Hematopoietic multipotent progenitor cell treated with erythropoietin and hydrocortisone succinate and interleukin-3 and kit ligand, for 4 days (in vitro differentiated cells): ENCODE data around the gene STARD3NL.

Source experiments
- DNase-seq: peaks from one replicate; pipeline ENCODE4 v3.0.0-alpha.2; 2015

Gene STARD3NL

DNA sequence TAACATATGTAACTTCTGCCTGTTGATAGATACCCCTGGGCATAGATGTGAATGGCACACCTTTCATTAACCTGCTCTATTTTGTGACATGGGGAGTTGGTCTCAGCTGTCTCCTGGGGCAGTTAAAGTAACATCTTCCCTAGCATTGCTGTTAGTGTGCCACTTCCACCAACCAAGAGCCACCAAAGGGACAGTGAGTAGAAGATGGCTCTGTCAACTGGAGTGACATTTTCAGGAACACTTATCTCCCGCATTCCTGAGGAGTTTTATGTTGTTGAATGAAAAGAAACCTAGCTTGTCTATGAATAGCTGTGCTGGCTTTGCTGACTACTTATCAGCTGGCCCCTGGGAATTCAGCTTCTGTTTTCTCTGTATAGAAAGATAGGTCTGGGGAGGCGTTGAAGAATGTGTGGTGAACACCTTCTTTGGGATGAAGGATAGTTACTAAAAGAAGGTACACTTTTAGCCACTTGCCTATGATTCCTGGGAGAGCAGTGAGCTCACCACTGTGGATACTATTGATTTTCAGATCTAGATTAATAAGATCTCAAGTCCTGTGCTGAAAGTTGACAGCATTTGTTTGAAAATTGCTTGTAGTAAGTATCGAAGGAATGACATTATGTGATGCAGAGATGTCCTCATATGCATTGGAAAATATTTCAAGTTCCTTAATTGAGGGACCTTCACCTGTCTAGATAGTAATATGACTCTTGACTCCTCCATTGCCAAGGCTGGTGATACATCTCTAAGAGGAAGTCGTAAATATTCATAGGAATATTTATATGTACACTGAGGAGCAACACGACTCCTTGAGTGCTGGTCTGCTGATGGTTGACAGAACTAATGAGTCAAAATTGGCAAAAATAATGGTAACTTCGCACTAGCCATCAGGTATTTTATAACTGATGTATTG, 7.6 kb downstream of the STARD3NL start:
- DNase-seq, result no peak

DNA sequence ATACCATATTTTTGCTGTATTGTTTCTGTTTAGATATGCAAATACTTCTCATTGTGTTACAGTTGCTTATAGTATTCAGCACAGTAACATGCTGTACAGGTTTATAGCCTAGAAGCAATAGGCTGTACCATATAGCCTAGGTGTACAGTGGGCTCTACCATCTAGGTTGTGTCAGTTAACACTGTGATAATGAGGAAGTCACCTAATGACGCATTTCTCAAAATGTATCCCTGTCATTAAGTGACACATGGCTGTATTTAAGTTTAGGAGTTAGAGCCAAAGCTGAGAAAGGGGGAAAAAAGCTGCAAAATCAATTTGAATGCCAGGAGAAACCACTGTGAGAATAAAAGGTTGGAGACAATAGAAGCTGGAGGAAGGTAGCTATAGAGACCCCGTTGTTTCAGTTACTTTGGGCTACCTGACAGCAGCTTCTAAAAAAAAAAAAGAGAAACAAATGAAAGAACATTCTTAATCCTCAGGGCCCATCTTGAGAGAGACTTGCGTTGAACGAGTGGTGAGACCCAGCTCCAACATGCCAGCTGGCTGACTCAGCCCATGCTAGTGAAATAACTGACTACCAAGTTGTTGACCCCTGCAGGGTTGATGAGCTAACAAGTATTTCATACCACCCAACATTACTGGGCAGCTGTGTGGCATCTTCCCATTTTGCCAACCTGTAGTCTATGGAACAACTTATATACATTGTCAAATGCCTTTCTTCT, 8.7 kb downstream of the STARD3NL start:
- DNase-seq, result no peak

DNA sequence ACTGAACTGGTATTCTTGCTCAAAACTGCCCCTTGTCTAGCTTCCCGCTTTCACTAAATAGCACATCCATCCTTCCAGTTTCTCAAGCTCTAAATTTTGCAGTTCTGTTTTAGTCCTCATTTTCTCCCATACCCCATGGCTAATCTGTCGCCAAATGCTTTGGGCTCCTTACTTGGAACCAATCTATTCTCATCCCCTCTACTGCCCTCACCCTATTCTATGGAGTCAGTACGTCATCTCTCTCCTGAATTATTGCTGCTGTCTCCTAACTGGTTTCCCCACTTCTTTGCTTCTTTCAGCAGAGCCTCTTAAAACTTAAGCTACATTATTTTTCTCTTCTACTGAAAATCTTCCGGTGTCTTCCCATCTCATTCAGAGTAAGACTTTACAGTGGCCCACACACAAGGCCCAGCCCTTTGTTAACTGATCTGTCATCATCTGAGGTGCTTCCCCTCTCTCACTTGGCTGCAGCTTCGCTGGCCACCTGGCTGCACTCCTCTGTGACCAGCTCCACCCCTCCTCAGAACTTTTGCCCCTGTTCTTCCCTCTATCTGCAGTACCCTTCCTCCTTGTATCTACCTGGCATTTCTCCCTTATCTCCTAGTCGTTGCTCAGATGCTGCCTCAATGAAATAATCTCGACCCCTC, 9.9 kb downstream of the STARD3NL start:
- DNase-seq, result no peak

GRCh38 chr7:38189231-38189938, 11.3 kb downstream of the STARD3NL start:
- DNase-seq, result no peak

GRCh38 chr7:38190011-38190410, 12.0 kb downstream of the STARD3NL start:
- DNase-seq, result no peak

DNA sequence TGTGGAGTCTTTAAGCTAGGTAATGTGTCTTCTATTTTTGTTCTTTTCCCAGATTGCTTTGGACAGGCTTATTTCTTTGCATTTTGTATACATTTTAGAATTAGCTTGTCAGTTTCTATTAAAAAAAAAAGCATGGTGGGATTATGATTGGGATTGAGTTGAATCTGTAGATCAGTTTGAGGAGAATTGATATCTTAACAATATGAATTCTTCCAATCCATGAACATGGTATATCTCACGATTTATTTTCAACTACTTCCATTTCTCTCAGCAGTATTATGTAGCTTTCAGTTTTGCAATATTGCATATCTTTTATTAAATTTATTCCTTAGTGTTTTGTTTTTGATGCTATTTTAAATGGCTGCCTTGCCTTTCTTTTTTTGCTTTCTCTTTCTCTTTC, 13.7 kb downstream of the STARD3NL start:
- DNase-seq, result no peak

DNA sequence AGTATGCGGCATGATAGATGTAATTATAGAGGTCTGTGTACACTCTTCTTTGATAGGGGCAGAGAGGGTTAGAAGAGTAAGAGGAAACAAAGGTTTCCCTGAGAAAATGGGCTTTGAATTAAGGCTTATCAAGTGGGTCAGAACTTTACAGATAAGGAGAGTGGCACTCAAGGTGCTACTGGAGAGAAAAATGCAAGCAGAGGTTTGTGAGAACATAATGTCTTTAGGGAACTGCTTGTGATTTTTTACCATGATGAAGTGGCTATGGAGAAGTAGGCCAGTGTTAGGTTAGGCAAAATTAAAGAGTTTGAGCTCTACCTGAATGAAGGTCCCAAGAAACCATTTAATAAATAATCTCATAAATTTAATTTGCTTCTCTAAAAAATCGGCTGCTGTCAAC, 14.3 kb downstream of the STARD3NL start:
- DNase-seq, result no peak

DNA sequence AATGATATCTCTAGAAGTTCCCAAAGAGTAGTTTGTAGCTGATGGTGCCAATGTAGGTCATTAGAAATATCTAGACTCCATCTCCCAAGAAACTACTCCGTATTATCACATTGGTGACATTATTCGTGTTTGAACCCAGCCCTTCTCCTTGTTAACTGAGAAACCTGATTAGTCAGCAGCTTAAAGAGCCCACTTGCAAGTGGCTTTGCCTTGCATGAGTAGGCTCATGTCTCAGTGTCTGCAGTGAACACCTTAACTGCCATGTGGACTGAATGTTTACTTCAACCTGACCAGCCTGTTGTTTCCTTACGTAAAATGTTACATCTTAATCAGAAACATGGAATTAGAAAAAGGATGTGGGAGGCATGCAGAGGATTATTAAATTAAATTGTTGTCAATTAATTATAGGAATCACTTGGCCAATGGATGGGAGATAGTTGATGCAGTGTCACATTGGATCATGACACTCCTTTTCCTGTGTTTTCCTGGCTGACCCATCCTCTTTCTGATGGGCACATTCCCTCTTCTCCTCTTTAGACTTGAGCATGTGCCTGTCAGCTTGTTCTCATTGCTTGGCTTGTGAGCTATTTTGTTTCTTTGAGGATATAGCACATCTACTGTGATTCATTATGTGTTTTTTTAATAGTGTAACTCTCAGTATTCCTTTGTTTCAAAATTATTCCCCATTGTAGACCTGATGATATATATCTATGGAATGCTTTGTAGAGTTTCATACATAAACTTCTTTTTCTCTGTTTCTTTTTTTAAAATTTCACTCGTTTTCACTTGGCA, 18.0 kb downstream of the STARD3NL start:
- no peak for DNase-seq

DNA sequence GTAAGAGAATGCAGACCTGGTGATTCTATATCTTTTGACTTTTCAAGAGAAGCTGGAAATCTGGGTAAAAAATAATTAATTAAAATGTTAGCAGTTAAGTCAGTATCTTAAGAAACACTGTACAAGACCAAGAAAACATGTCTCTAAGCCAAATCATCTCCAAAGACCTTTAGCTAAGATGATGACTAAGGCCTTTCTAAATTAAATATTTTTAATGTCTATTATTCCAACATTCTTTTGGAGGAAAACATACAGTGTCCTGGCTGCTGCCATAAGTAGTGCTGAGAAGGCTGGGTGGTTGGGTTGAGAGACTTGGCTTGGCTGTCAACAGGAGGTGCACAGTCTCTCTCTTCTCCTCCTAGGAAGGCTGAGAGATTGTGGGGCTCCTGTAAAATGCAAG, 20.3 kb downstream of the STARD3NL start:
- no peak for DNase-seq

GRCh38 chr7:38199154-38199553, 21.1 kb downstream of the STARD3NL start:
- DNase-seq, result no peak

GRCh38 chr7:38199782-38200181, 21.7 kb downstream of the STARD3NL start:
- no peak for DNase-seq

DNA sequence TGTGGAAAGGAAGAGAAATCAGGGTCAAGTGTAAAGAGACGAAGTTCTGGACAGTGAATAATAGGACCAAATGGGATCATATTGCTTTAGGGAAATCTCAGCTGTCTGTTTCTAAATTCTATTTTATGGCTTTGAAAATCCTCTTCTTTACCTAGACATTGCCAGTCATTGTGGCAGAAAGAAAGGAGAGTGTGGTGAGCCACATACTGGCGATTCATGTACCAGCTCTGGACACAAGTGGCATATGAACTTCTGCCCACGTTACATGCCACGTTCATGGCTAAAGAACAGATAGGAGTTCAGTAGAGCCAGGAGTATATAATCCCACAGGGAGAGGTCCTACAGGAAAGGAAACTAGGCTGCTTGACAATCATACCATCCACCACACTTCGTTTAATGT, 28.0 kb downstream of the STARD3NL start:
- no peak for DNase-seq

- no peak for DNase-seq
These were observed 29.8 kb downstream of the STARD3NL start for GRCh38 chr7:38207843-38208242.

DNA sequence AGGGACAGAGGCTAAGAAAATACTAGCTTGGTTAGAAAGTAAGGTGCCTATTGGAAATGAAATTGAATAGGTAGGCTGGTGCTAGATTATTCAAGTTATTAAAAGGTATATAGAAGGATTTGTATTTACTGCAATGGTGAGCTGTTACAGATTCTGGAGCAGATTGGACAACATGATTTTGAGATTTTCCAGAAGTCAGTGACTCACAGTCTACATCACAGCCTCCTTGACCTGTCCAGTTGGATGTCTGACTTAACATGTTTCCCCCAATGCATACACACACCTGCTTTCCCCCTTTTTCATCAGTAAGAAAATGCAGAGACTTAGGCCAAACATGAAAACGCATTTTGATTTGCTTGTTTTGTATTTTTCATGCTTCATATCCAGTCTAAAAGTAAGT, 33.4 kb downstream of the STARD3NL start:
- no peak for DNase-seq

GRCh38 chr7:38211940-38212339, 33.9 kb downstream of the STARD3NL start:
- DNase-seq, result no peak

GRCh38 chr7:38215115-38215514, 37.1 kb downstream of the STARD3NL start:
- no peak for DNase-seq

DNA sequence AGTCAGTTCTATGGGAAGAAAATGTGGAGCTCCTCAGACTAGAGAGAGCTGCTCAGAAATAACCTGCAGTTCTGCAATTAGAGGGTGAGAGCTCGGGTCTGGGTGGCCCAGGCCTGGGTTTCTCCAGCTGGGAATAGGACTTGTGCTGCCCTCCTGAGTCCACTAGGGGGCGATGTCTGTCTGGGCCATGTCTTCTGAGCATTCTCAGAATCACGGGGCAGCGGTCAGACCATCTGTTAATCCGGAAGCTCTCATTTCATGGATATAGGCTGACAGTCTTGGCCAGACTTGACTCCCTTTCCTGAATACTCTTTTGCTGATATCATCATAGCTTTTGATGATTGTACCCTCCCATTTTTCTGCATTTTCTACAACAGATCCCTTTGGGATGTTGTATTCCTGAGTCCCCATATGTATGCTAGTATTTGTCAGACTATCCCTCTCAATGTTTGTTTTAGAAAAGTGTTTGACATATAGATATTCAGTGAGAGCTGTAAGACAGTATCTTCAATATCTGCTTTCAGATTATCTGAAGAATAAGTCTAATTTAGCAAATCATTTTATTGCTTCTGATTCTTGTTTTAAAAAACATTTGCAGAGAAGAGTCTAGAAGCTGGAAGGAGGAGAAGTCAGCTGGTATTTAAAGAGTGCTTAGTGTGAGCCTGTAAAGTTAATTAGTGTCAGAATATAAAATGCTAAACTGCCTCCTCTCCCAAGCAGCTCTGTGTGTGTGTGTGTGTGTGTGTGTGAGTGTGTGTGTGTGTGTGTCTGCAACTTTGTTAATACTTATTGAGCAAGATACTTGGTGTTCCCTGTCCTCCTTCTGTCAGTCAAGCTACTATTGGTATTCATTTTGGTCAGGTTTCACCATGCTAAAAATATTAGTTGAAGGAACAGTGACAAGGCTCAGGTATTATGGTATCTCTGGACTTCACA, 38.0 kb downstream of the STARD3NL start:
- DNase-seq, result peak; percentile 94

- DNase-seq, result no peak
These were observed 39.6 kb downstream of the STARD3NL start for GRCh38 chr7:38217672-38218071.

DNA sequence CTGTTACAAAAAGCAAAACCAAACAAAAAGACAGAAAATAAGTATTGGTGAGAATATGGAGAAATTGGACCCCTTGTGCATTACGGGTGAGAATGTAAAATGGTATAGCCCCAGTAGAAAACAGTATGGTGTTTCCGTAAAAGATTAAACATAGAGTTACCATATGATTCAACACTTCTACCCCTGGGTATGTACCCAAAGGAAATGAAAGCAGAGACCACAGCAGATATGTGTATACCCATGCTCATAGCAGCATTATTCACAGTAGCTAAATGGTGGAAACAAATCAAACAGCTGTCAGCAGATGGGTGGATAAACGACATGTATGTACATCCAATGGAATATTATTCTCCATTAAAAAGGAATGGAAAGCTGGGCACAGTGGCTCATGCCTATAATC, 42.4 kb downstream of the STARD3NL start:
- no peak for DNase-seq

DNA sequence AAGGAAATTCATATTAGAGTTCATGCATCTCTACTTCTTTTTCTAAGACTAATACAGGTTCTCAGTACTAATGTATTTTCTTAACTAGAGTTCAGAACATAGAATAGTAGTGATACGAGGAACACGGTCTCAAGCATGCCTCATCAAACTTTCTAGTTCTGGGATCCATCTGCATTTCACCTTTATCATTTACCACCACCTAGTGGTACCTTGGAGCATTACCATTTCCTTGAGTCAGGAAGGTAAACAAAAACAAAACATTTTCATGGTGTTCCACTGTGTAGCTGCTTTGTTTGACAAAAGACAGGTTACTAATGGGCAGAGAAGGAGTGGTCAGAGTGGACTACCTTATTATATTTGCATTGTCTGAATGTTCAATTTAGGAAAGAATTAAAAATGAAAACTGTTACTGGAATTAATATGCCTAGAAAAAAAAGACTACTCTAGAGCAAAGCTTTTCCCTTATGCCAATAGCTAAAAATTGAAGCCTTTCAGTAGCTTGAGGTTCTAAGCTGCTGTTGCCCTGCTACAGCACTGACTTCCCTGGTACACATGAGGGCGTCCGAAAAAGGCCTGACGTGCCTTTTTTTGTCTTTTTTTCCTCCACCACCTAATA, 44.5 kb downstream of the STARD3NL start:
- peak; percentile 80 for DNase-seq

DNA sequence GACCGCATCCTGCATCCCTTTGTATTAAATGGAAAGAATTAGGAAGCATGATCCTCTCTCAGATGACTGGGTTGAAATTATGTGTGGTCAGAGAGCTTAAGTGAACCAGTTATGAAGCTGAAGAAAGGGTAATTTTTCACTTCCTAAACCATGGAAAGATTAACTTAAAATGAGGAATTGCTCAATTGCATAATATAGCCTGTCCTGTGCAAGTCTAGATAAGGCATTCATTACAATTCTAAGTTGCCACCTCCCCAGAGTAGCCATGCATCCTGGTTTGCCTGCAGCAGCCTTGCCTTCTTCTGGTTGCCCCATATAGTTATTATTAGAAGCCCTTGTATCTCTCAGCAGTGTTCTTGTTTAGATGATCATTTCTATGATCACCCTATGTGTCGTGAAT, 45.3 kb downstream of the STARD3NL start:
- DNase-seq, result no peak
